GM21723 (cell line): ENCODE measurements around the gene NTRK3.

Experiments
- ATAC-seq: cut with Tn5 transposase; IDR thresholded peaks from one replicate; pipeline ENCODE4 v1.9.1; 2021; ENCODE audit warnings: mild to moderate bottlenecking, moderate library complexity; ENCODE audit not compliant: unreplicated experiment

Gene NTRK3

GRCh38 chr15:87949575-87950223, 306.8 kb downstream of the NTRK3 start:
- ATAC-seq, result no peak

DNA sequence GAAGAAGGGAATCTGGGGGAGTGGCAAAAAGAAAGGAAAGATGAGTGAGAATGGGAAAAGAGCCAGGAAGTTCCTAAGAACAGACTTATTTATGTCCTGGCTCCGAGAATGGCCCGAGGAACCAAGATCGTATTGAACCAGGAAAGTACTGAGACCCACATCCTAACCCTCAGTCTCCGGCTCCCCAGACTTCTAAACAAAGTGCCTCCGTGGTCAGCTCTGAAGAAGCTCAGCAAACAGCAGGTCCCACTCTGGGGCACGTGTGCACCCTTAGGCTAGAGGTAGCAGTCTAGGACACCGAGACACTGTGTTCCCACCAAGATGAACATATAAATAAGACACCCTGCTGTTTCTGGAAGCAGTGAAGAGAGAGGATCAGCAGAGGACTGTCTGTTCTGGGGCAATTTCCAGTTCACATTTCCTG, 307.4 kb downstream of the NTRK3 start:
- ATAC-seq, result no peak

DNA sequence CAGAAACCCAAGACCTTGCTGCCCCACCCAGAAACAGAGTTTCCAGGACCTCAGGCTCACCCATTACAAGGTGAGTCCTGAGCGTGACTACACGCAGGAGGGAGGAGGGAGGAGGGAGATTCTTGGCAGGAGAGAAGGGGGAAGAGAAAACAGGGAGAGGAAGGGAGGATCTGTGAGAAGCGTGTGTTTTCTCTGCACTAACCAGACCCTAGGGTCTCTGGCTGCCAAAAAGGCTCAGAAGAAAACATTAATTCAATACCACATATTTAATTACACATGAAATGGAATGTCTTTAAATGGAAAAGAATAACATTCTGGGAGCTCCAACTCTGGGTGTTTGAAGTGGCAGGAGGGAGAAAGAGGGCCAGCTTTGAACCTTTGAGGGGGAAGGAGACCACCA, 309.0 kb downstream of the NTRK3 start:
- no peak for ATAC-seq

- ATAC-seq, result no peak
Observed at GRCh38 chr15:87945246-87945645, 311.3 kb downstream of the NTRK3 start.

GRCh38 chr15:87944691-87945090, 311.8 kb downstream of the NTRK3 start:
- ATAC-seq, result no peak

DNA sequence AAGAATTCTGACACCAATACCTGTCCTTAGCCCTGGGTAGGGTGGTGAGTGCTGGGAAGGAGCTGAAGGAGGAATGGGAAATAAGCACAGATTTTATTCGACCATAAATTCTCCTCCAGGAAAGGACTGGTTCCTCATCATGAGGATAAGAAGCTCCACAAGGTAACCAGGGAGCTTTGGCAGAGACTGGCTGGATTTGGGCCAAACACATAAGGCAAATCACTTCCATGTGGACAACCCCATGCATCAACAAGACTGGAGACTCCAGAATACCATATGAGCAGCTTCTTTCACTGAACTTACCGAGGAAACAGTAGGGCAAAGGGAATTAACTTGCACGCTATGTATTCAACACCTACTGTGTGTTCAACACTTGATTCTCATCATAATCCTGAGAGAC, 312.5 kb downstream of the NTRK3 start:
- no peak for ATAC-seq

DNA sequence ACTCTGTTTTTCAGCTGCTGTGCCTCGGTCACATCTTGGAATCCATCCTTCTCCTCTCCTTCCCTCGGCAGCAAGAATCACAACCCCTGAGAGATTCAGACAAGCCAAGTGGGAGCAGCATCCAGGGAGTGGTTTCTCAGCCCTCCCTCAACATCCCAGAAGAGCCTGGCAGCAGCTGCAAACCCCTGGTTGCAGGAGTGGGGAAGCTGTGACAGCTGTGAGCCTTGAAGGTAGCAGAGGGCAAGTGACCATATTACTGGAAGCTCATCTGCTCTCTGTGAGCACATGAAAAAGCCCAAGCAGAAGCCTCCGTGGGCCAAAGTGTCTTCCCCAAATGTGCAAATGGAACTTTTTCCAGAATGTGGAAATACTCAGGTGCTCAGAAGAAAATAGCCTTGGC, 312.9 kb downstream of the NTRK3 start:
- ATAC-seq, result no peak

DNA sequence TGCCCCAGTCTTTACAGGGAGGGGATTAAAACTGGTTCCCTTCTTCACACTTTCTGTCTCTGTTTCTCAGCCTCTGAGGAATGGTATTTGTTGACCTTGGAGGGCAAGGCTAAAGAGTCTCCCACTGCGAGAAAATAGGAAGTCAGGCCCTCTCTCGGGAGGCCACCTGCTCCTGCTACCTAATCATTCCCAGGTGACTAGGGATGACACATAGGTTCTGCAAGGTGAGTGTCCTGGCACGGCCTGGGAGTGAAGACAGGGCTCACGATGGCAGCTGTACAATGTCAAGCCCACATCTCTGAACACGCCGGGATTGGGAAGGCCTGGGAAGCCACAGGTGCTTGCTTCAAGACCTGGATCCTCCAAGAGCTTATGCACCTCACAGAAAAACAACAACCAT, 314.2 kb downstream of the NTRK3 start:
- no peak for ATAC-seq

GRCh38 chr15:87941606-87942005, 314.9 kb downstream of the NTRK3 start:
- ATAC-seq, result no peak

DNA sequence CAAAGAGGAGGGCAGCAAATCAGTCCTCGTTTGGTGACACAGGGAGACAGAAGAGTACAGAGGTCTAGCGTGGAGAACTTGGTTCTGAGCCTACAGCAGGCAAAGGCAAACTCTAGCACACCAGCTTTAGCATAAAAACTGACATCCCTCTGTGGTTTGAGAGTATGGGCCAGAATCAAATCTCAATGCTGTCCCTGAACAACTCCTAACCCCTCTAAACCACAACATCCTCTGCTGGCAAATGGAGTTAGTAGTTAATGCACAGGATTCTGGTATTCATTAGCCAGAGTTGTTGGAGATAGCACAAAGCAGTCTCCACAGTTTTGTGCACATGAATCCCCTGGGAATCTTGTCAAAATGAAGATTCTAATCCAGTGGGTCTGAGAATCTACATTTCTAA, 315.8 kb downstream of the NTRK3 start:
- no peak for ATAC-seq

GRCh38 chr15:87939848-87940457, 316.6 kb downstream of the NTRK3 start:
- ATAC-seq, result no peak

DNA sequence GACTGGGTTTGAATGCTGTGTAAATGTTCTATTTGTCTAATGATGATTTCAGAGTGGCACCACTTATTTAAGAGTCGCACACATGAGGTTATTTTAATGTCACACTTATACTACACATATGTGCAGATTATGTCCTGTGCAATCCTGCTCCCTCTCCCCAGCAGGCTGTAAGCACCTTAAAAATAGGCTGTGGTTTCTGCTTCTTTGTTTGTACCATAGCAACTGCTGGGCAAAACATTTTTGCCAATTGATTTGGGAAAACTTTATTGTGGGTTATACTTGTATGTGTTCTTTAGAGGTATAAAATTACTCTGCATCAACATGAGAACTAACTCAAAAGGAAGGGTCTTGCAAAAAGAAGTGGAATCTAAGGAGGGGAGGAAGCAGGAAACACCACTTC, 318.5 kb downstream of the NTRK3 start:
- ATAC-seq, result no peak

GRCh38 chr15:87935583-87935982, 321.0 kb downstream of the NTRK3 start:
- ATAC-seq, result no peak

DNA sequence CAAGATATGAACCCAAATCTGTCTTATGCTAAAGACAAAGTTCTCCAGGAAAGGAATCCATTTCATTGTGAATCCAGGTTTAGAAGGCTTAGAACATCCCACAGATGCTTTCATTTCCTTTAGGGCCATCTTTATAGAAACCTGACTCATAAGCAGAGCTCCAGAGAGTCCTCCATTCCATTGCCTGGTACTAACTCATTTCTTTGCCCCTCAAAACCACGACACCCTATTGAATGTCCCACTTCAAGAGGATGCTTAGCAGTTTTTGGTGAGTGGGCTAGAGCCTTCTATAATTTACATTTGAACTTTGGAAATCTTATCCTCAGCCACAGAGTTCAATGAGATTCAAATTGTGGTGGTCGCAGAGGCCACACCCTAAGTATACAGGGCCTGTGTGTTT, 325.0 kb downstream of the NTRK3 start:
- ATAC-seq, result no peak

DNA sequence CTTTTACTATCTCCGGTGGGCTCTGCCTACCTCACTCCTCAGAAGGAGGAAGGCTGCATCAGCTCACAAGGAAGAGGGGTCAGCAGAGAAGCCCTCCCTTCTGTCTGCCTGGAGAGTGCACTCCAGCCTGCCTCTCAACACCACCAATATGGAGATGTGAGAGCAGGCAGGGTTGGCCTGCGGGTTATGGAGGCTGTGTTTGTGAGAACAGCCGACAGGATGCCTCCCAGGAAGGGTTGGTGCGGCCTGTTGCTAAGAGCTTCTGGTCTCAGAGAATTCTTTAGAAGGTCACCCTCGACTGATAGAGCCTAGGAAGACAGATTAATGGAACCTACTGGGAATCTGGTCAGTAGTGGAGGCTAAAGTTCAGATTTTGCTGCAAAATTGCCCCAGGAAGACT, 326.1 kb downstream of the NTRK3 start:
- no peak for ATAC-seq

DNA sequence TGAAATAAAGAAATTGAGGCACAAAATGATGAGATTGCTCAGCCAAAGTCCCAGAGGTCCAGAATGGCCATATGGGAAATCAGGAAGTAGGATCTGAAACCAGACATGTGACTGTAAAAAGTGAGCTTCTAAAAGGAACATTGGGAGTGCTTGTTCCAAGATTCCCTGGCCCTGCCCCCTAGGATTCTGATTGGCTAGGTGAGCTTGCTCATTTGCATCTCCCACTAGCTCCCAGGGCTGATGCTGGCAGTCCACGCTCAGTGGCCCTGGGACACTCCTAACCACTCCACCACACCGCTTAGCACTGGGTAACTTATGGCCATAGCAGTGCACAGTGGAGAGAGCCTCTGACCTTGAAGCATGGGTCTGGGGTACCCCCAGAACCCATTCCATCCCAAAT, 326.7 kb downstream of the NTRK3 start:
- no peak for ATAC-seq

DNA sequence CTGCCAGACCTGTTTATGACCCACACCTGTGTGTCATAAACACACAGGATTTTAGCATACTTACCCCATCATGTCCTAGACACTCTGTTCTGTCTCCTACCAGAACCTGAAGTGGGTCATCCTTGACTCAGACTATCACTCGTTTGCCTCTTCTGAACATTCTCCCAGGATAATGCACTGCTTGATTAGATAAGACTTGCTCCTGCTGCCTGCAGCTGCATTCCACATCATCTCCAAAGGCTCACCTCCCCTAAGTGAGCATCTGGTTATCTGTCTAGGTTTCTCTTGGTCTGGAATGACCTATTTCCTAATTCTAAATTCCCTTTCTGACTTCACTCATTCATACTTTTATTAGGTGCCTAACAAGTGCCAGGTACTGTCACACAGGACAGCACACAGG, 332.1 kb downstream of the NTRK3 start:
- no peak for ATAC-seq

GRCh38 chr15:87919064-87919463, 337.5 kb downstream of the NTRK3 start:
- no peak for ATAC-seq

- ATAC-seq, result no peak
Observed at GRCh38 chr15:87917480-87917879, 339.1 kb downstream of the NTRK3 start.

DNA sequence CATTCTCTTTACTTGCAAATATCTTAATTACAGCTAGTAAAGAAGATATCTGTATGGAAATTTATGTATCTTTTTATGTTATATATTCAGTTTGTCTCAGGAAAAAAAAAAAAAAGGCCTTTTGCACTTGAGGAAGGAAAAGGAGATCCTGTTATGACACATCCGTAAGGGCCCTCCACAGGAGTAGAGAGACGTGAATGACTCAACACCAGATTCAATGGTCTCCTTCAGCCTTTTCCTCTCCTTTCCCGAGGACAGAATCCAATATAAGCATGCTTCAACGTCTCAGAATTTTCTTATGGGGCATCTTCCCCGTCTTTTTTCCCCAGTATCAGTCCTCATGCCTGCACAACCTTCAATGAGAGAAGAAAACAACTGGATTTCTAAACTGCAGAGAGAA, 340.3 kb downstream of the NTRK3 start:
- ATAC-seq, result no peak

- ATAC-seq, result no peak
Observed at GRCh38 chr15:87910301-87910700, 346.2 kb downstream of the NTRK3 start.

- no peak for ATAC-seq
Observed at GRCh38 chr15:87907676-87908446, 348.7 kb downstream of the NTRK3 start.
